H1 (cell line): ENCODE results near the gene SNX3. TPM values are rescaled to one million over a fixed set of nuclear protein-coding genes. Genes with fewer than 3 reads are reported as not detected.

ENCODE experiments used
- BACH1 ChIP-seq: IDR thresholded peaks from 2 replicates; pipeline ENCODE4 v1.6.1; 2012; ENCODE audit warnings: low read length, improper control_type of control experiment
- HDAC6 ChIP-seq: IDR thresholded peaks from one replicate; pipeline ENCODE4 v1.7.1; 2012; ENCODE audit warnings: low read depth, mild to moderate bottlenecking, inconsistent platforms, low read length, moderate library complexity
- PHF8 ChIP-seq: fragments of 200-600 bp; sonication (generic); conservative IDR thresholded peaks from 2 replicates; pipeline ENCODE4 v1.7.1; 2012; ENCODE audit warnings: low read depth, mild to moderate bottlenecking, inconsistent platforms, low read length, moderate library complexity
- POU5F1 ChIP-seq: IDR thresholded peaks from 2 replicates; pipeline ENCODE4 v1.6.1; 2011; ENCODE audit warnings: low read depth, mild to moderate bottlenecking, low read length, moderate library complexity
- RNF2 ChIP-seq: fragments of 200-900, 300-1000 bp; sonication (generic); IDR thresholded peaks from 2 replicates; pipeline ENCODE4 v1.7.1; 2016; ENCODE audit warnings: borderline replicate concordance, low read depth, mild to moderate bottlenecking, antibody characterized with exemption, low read length; ENCODE audit not compliant: poor library complexity, severe bottlenecking; ENCODE audit errors: missing control alignments
- polyA plus RNA-seq, 7 experiments: library from polyadenylated mRNA; depleted of rRNA in 3 of 7; stranded (reverse) in 5 of 7; unstranded in 2 of 7; fragments of >200 nt in 5 of 7; fragments of 200-250 nt in 2 of 7; gene quantifications; 1 replicate in 5 of 7; 2 replicates in 1 of 7; 4 replicates in 1 of 7; pipeline versions ENCODE4 v1.2.1 to v1.2.3, GENCODE V29; 2011 to 2013; ENCODE audit warnings: missing spikeins in 2 of 7, mixed read lengths in 2 of 7
- total RNA-seq: library from RNA; stranded (reverse); fragmentation: NEBNext Ultra II Directional; extraction: Animal tissue kit (Norgen Biotek cat#: 25700); gene quantifications from 2 replicates; pipeline ENCODE4 v1.2.1, GENCODE V29; 2021
- TF ChIP-seq, protein P1 (sequence below): fragments of 300-600 bp; sonication (generic); IDR thresholded peaks from 2 replicates; pipeline ENCODE4 v1.7.1; 2012; ENCODE audit warnings: low read length, moderate library complexity, mild to moderate bottlenecking, inconsistent platforms; ENCODE audit not compliant: insufficient replicate concordance
- TF ChIP-seq, protein P2 (sequence below), 3 experiments: IDR thresholded peaks; 1 replicate in 2 of 3; 2 replicates in 1 of 3; pipeline versions ENCODE4 v1.5.1 to v1.6.1; 2011; ENCODE audit warnings: low read length in 3 of 3, mild to moderate bottlenecking in 3 of 3, inconsistent platforms in 2 of 3, low read depth in 1 of 3, moderate library complexity in 1 of 3; ENCODE audit not compliant: insufficient read depth in 1 of 3; ENCODE audit errors: control extremely low read depth in 1 of 3
- TF ChIP-seq, protein P3 (sequence below): IDR thresholded peaks from 2 replicates; pipeline ENCODE4 v1.6.1; 2012; ENCODE audit warnings: inconsistent platforms

SNX3 gene
- total and polyA plus RNA-seq, 2 of the 8 experiments (the other 6 are each of a cell fraction or from before 2014, with no cell fraction given): 72.5 to 150 TPM

DNA sequence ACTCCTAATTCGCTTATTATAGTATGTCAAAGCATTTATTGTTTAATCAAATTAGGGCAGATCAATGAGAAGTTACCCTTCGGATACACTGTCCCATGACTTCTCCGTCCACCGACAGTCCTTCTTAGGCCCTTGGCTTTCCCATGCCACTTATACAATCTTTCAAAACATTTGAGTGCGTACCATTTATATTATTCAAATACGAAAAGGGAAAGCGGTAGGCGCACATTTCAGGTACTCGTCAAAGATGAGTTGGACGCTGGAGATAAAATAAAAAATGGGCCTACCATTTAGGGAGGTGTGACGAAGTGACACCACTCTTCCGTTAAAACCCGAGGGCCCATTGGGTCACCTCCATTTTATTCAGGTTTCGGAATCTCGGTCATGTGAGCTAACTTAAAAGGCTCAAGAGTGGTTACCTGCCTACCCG lies 33.5 kb upstream of the SNX3 start (continued):
- TF ChIP-seq, protein P1, sequence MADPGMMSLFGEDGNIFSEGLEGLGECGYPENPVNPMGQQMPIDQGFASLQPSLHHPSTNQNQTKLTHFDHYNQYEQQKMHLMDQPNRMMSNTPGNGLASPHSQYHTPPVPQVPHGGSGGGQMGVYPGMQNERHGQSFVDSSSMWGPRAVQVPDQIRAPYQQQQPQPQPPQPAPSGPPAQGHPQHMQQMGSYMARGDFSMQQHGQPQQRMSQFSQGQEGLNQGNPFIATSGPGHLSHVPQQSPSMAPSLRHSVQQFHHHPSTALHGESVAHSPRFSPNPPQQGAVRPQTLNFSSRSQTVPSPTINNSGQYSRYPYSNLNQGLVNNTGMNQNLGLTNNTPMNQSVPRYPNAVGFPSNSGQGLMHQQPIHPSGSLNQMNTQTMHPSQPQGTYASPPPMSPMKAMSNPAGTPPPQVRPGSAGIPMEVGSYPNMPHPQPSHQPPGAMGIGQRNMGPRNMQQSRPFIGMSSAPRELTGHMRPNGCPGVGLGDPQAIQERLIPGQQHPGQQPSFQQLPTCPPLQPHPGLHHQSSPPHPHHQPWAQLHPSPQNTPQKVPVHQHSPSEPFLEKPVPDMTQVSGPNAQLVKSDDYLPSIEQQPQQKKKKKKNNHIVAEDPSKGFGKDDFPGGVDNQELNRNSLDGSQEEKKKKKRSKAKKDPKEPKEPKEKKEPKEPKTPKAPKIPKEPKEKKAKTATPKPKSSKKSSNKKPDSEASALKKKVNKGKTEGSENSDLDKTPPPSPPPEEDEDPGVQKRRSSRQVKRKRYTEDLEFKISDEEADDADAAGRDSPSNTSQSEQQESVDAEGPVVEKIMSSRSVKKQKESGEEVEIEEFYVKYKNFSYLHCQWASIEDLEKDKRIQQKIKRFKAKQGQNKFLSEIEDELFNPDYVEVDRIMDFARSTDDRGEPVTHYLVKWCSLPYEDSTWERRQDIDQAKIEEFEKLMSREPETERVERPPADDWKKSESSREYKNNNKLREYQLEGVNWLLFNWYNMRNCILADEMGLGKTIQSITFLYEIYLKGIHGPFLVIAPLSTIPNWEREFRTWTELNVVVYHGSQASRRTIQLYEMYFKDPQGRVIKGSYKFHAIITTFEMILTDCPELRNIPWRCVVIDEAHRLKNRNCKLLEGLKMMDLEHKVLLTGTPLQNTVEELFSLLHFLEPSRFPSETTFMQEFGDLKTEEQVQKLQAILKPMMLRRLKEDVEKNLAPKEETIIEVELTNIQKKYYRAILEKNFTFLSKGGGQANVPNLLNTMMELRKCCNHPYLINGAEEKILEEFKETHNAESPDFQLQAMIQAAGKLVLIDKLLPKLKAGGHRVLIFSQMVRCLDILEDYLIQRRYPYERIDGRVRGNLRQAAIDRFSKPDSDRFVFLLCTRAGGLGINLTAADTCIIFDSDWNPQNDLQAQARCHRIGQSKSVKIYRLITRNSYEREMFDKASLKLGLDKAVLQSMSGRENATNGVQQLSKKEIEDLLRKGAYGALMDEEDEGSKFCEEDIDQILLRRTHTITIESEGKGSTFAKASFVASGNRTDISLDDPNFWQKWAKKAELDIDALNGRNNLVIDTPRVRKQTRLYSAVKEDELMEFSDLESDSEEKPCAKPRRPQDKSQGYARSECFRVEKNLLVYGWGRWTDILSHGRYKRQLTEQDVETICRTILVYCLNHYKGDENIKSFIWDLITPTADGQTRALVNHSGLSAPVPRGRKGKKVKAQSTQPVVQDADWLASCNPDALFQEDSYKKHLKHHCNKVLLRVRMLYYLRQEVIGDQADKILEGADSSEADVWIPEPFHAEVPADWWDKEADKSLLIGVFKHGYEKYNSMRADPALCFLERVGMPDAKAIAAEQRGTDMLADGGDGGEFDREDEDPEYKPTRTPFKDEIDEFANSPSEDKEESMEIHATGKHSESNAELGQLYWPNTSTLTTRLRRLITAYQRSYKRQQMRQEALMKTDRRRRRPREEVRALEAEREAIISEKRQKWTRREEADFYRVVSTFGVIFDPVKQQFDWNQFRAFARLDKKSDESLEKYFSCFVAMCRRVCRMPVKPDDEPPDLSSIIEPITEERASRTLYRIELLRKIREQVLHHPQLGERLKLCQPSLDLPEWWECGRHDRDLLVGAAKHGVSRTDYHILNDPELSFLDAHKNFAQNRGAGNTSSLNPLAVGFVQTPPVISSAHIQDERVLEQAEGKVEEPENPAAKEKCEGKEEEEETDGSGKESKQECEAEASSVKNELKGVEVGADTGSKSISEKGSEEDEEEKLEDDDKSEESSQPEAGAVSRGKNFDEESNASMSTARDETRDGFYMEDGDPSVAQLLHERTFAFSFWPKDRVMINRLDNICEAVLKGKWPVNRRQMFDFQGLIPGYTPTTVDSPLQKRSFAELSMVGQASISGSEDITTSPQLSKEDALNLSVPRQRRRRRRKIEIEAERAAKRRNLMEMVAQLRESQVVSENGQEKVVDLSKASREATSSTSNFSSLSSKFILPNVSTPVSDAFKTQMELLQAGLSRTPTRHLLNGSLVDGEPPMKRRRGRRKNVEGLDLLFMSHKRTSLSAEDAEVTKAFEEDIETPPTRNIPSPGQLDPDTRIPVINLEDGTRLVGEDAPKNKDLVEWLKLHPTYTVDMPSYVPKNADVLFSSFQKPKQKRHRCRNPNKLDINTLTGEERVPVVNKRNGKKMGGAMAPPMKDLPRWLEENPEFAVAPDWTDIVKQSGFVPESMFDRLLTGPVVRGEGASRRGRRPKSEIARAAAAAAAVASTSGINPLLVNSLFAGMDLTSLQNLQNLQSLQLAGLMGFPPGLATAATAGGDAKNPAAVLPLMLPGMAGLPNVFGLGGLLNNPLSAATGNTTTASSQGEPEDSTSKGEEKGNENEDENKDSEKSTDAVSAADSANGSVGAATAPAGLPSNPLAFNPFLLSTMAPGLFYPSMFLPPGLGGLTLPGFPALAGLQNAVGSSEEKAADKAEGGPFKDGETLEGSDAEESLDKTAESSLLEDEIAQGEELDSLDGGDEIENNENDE: no peak
- TF ChIP-seq PHF8: no peak
- no peak for TF ChIP-seq POU5F1
- TF ChIP-seq RNF2: no peak
- no peak for TF ChIP-seq BACH1
- TF ChIP-seq, protein P2, sequence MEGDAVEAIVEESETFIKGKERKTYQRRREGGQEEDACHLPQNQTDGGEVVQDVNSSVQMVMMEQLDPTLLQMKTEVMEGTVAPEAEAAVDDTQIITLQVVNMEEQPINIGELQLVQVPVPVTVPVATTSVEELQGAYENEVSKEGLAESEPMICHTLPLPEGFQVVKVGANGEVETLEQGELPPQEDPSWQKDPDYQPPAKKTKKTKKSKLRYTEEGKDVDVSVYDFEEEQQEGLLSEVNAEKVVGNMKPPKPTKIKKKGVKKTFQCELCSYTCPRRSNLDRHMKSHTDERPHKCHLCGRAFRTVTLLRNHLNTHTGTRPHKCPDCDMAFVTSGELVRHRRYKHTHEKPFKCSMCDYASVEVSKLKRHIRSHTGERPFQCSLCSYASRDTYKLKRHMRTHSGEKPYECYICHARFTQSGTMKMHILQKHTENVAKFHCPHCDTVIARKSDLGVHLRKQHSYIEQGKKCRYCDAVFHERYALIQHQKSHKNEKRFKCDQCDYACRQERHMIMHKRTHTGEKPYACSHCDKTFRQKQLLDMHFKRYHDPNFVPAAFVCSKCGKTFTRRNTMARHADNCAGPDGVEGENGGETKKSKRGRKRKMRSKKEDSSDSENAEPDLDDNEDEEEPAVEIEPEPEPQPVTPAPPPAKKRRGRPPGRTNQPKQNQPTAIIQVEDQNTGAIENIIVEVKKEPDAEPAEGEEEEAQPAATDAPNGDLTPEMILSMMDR (IDR thresholded peaks at IDR 0.05; ENCODE audit: control extremely low read depth in 1 of 3, insufficient read depth in 1 of 3, low read depth in 1 of 3, low read length in 3 of 3): no peak
- TF ChIP-seq HDAC6: no peak
- TF ChIP-seq, protein P3, sequence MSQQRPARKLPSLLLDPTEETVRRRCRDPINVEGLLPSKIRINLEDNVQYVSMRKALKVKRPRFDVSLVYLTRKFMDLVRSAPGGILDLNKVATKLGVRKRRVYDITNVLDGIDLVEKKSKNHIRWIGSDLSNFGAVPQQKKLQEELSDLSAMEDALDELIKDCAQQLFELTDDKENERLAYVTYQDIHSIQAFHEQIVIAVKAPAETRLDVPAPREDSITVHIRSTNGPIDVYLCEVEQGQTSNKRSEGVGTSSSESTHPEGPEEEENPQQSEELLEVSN: no peak
